Endothelial cell (in vitro differentiated cells): ENCODE results near the gene PCARE. TPM values are rescaled to one million over a fixed set of nuclear protein-coding genes. Genes with fewer than 3 reads are reported as not detected.
A peak's percentile ranks its signal among the peaks of the same experiment; 100 is the strongest.

ENCODE experiments used
- DNase-seq: peaks from one replicate; pipeline ENCODE4 v3.0.0; 2021; ENCODE audit warnings: low spot score
- H3K27ac Mint-ChIP-seq: one replicate; pipeline ENCODE4 v1.8.0; 2021; ENCODE audit warnings: mixed read lengths, inconsistent platforms; ENCODE audit not compliant: unreplicated experiment
- H3K27me3 Mint-ChIP-seq: one replicate; pipeline ENCODE4 v1.8.0; 2021; ENCODE audit warnings: mild to moderate bottlenecking, moderate library complexity, mixed read lengths, inconsistent platforms; ENCODE audit not compliant: unreplicated experiment
- H3K36me3 Mint-ChIP-seq: one replicate; pipeline ENCODE4 v1.8.0; 2021; ENCODE audit warnings: mild to moderate bottlenecking, low read depth, mixed read lengths, inconsistent platforms; ENCODE audit not compliant: unreplicated experiment
- H3K4me1 Mint-ChIP-seq: one replicate; pipeline ENCODE4 v1.8.0; 2021; ENCODE audit warnings: mild to moderate bottlenecking, mixed read lengths, inconsistent platforms; ENCODE audit not compliant: unreplicated experiment
- H3K4me3 Mint-ChIP-seq: one replicate; pipeline ENCODE4 v1.8.0; 2021; ENCODE audit warnings: mild to moderate bottlenecking, mixed read lengths, inconsistent platforms; ENCODE audit not compliant: unreplicated experiment
- H3K9me3 Mint-ChIP-seq: one replicate; pipeline ENCODE4 v1.8.0; 2021; ENCODE audit warnings: mixed read lengths, inconsistent platforms; ENCODE audit not compliant: unreplicated experiment
- CTCF ChIP-seq: fragments of 200-600 bp; sonication (generic); IDR thresholded peaks from one replicate; pipeline ENCODE4 v1.5.0; 2021; ENCODE audit warnings: antibody characterized with exemption; ENCODE audit not compliant: unreplicated experiment
- total RNA-seq: library from RNA; stranded (reverse); fragmentation: NEBNext Ultra II Directional; extraction: Animal tissue kit (Norgen Biotek cat#: 25700); gene quantifications from one replicate; pipeline ENCODE4 v1.2.1, GENCODE V29; 2021; ENCODE audit not compliant: unreplicated experiment

PCARE gene
- total RNA-seq, 1 donor from 2014 or later, result not detected

GRCh38 chr2:29017716-29018435, 56.4 kb downstream of the PCARE start:
- Mint-ChIP-seq H3K27ac (no peak overlapping the region), H3K27me3 (peaks cover 6% of the 10 kb centered on the region), H3K36me3 (peaks cover 5% of the 10 kb centered on the region), H3K4me3 (no peak overlapping the region), H3K9me3 (no peaks in the 10 kb centered on the region), H3K4me1 (peaks cover 5% of the 10 kb centered on the region)
- DNase-seq, result no peak
- no peak for TF ChIP-seq CTCF

GRCh38 chr2:29016504-29016903, 57.8 kb downstream of the PCARE start:
- Mint-ChIP-seq H3K36me3 (peaks cover 5% of the 10 kb centered on the region), H3K9me3 (no peaks in the 10 kb centered on the region), H3K27ac (no peak overlapping the region), H3K27me3 (peaks cover 6% of the 10 kb centered on the region), H3K4me1 (peaks cover 5% of the 10 kb centered on the region), H3K4me3 (no peak overlapping the region)
- TF ChIP-seq CTCF, result no peak
- no peak for DNase-seq

- Mint-ChIP-seq H3K4me1 (peaks cover 8% of the 10 kb centered on the region), H3K27ac (no peak overlapping the region), H3K36me3 (peaks cover 5% of the 10 kb centered on the region), H3K27me3 (peaks cover 5% of the 10 kb centered on the region), H3K4me3 (no peak overlapping the region), H3K9me3 (no peaks in the 10 kb centered on the region)
- no peak for DNase-seq
- TF ChIP-seq CTCF, result no peak
Observed at GRCh38 chr2:29015701-29016470, 58.4 kb downstream of the PCARE start.

- peaks cover 5% of the 10 kb centered on the region for H3K36me3 Mint-ChIP-seq
- peak overlapping the region; percentile 11 for H3K27ac Mint-ChIP-seq
- peaks cover 8% of the 10 kb centered on the region for H3K4me1 Mint-ChIP-seq
- H3K9me3 Mint-ChIP-seq, result no peaks in the 10 kb centered on the region
- H3K4me3 Mint-ChIP-seq, result no peak overlapping the region
- DNase-seq, result no peak
- no peak for TF ChIP-seq CTCF
- peaks cover 5% of the 10 kb centered on the region for H3K27me3 Mint-ChIP-seq
Observed at GRCh38 chr2:29014811-29015421, 59.4 kb downstream of the PCARE start.
